Neural cell (in vitro differentiated cells): ENCODE measurements around the gene YWHAE. TPM values are rescaled to one million over a fixed set of nuclear protein-coding genes. Genes with fewer than 3 reads are reported as not detected.

Experiments used
- H2AFZ ChIP-seq: fragments of 200-600, 300-800 bp; sonication (generic), shearing (Covaris generic); 2 replicates; pipeline ENCODE4 v1.6.0; 2014; ENCODE audit warnings: low read depth, mild to moderate bottlenecking, antibody characterized with exemption, low read length, moderate library complexity
- H3F3A ChIP-seq: fragments of 200-600 bp; shearing (Covaris generic); 2 replicates; pipeline ENCODE4 v1.6.1; 2016; ENCODE audit warnings: mild to moderate bottlenecking, moderate library complexity, mixed read lengths, antibody characterized with exemption, low read length; ENCODE audit not compliant: insufficient read depth, poor library complexity, severe bottlenecking
- H3K27ac ChIP-seq: fragments of 200-600, 300-800 bp; sonication (generic), shearing (Covaris generic); 2 replicates; pipeline ENCODE4 v1.5.1; 2014; ENCODE audit warnings: mild to moderate bottlenecking, low read length, moderate library complexity
- H3K27me3 ChIP-seq: fragments of 300-800, 200-600 bp; sonication (generic), shearing (Covaris generic); 2 replicates; pipeline ENCODE4 v1.6.0; 2014; ENCODE audit warnings: mild to moderate bottlenecking, low read depth, low read length, moderate library complexity; ENCODE audit not compliant: insufficient read depth
- H3K36me3 ChIP-seq: fragments of 300-800, 200-600 bp; sonication (generic), shearing (Covaris generic); 2 replicates; pipeline ENCODE4 v1.5.1; 2014; ENCODE audit warnings: mild to moderate bottlenecking, antibody characterized with exemption, low read length, moderate library complexity; ENCODE audit not compliant: insufficient read depth
- H3K4me2 ChIP-seq: fragments of 300-800, 200-600 bp; sonication (generic), shearing (Covaris generic); 2 replicates; pipeline ENCODE4 v1.6.0; 2014; ENCODE audit warnings: mild to moderate bottlenecking, low read length
- H3K4me3 ChIP-seq: fragments of 300-800, 200-600 bp; sonication (generic), shearing (Covaris generic); 2 replicates; pipeline ENCODE4 v1.5.1; 2014; ENCODE audit warnings: mild to moderate bottlenecking, low read length, moderate library complexity
- H3K79me2 ChIP-seq: fragments of 200-600 bp; shearing (Covaris generic); replicated peaks from 2 replicates; pipeline ENCODE4 v1.6.0; 2014; ENCODE audit warnings: mild to moderate bottlenecking, low read length, moderate library complexity; ENCODE audit not compliant: insufficient read depth
- H3K9ac ChIP-seq: fragments of 300-800, 200-600 bp; sonication (generic), shearing (Covaris generic); 2 replicates; pipeline ENCODE4 v1.6.1; 2016; ENCODE audit warnings: mild to moderate bottlenecking, low read length, mixed read lengths
- H3K9me2 ChIP-seq: fragments of 200-600 bp; shearing (Covaris generic); 2 replicates; pipeline ENCODE4 v1.6.1; 2016; ENCODE audit warnings: mild to moderate bottlenecking, low read length, mixed read lengths; ENCODE audit not compliant: insufficient read depth
- H3K9me3 ChIP-seq: fragments of 200-600, 300-800 bp; sonication (generic), shearing (Covaris generic); 2 replicates; pipeline ENCODE4 v1.6.1; 2016; ENCODE audit warnings: mild to moderate bottlenecking, mixed run types, low read length, moderate library complexity, mixed read lengths
- H4K20me1 ChIP-seq: fragments of 200-600 bp; shearing (Covaris generic); 2 replicates; pipeline ENCODE4 v1.6.1; 2016; ENCODE audit warnings: mild to moderate bottlenecking, mixed run types; ENCODE audit not compliant: insufficient read depth
- EP300 ChIP-seq: fragments of 450-650 bp; conservative IDR thresholded peaks from 2 replicates; pipeline ENCODE4 v1.6.1; 2014; ENCODE audit warnings: antibody characterized with exemption, mild to moderate bottlenecking, moderate library complexity; ENCODE audit not compliant: poor library complexity, severe bottlenecking
- EZH2 ChIP-seq: fragments of 200-600, 300-800 bp; shearing (Covaris generic), sonication (generic); IDR thresholded peaks from 2 replicates; pipeline ENCODE4 v1.6.1; 2014; ENCODE audit warnings: antibody characterized with exemption, low read length, borderline replicate concordance, mild to moderate bottlenecking; ENCODE audit not compliant: insufficient read depth, poor library complexity, severe bottlenecking
- MXI1 ChIP-seq: fragments of 450-650 bp; conservative IDR thresholded peaks from 2 replicates; pipeline ENCODE4 v1.6.1; 2014; ENCODE audit warnings: antibody characterized with exemption, mild to moderate bottlenecking; ENCODE audit not compliant: poor library complexity, severe bottlenecking
- POLR2AphosphoS5 ChIP-seq: IDR thresholded peaks from 2 replicates; pipeline ENCODE4 v1.6.1; 2012
- RAD21 ChIP-seq: fragments of 450-650 bp; conservative IDR thresholded peaks from 2 replicates; pipeline ENCODE4 v1.6.1; 2014; ENCODE audit warnings: antibody characterized with exemption, mild to moderate bottlenecking, moderate library complexity
- SMC3 ChIP-seq: fragments of 450-650 bp; conservative IDR thresholded peaks from 2 replicates; pipeline ENCODE4 v1.6.1; 2014; ENCODE audit warnings: antibody characterized with exemption, mild to moderate bottlenecking, moderate library complexity; ENCODE audit not compliant: poor library complexity
- TAF1 ChIP-seq: IDR thresholded peaks from 2 replicates; pipeline ENCODE4 v1.6.1; 2012; ENCODE audit warnings: low read depth
- polyA plus RNA-seq: library from polyadenylated mRNA; depleted of rRNA; stranded (reverse); fragments of >200 nt; gene quantifications from 2 replicates; pipeline ENCODE4 v1.2.3, GENCODE V29; 2014
- TF ChIP-seq, protein P1 (sequence below): IDR thresholded peaks from 2 replicates; pipeline ENCODE4 v1.6.1; 2012; ENCODE audit warnings: borderline replicate concordance
- TF ChIP-seq, protein P2 (sequence below): fragments of 450-650 bp; IDR thresholded peaks from 2 replicates; pipeline ENCODE4 v1.5.1; 2014; ENCODE audit warnings: antibody characterized with exemption, mild to moderate bottlenecking, moderate library complexity; ENCODE audit not compliant: poor library complexity, severe bottlenecking

The YWHAE gene
- polyA plus RNA-seq, 1 donor from 2014 or later = 594 TPM

DNA sequence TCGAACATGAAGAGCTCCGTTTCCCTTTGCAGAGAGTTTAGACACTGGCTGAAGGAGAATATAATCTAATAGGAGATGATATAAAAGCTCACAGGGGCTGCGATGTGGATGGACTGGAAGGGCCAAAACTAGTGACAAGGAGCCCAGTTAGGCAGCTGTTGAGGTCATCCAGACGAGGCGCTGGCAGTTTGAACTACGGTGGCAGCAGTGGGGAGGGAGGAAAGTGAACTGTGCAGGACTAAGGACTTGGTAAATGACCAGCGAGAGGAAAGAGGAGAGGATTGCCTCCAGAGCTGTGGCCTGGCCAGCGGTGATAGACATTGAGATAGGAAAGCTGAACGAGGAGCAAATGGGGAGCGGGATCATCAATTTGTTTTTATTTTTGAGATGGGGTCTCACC lies 14.6 kb upstream of the YWHAE start (continued):
- no peak for TF ChIP-seq EP300

DNA sequence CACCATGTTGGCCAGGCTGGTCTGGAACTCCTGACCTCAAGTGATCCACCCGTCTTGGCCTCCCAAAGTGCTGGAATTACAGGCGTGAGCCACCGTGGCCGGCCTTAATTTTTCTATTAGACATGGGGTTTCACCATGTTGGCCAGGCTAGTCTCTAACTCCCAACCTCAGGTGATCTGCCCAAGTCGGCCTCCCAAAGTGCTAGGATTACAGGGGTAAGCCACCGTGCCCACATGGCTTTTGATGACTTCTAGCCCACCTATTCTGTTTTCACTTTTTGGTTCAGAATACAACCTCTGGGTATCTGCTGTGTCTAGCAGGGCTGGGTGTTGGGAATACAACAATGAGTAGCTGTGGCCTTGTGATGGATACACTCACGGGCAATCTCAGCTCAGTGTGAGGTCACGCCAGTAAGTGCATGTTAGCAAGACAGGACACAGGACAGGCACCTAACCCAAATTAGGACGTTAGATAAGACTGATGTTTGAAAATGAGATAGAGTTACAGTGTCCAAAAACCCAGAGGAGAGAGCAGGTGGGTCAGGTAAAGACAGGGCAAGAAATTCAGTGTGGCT lies 14.1 kb upstream of the YWHAE start:
- Histone ChIP-seq H4K20me1 (no peaks in the 10 kb centered on the region), H3F3A (no peaks in the 10 kb centered on the region), H3K4me3 (no peak overlapping the region), H3K9me2 (no peaks in the 10 kb centered on the region), H3K9me3 (no peaks in the 10 kb centered on the region), H2AFZ (no peak overlapping the region), H3K27ac (no peak overlapping the region), H3K36me3 (no peaks in the 10 kb centered on the region), H3K79me2 (no peaks in the 10 kb centered on the region), H3K27me3 (no peaks in the 10 kb centered on the region), H3K9ac (no peak overlapping the region), H3K4me2 (no peak overlapping the region)
- TF ChIP-seq POLR2AphosphoS5 = no peak
- TF ChIP-seq MXI1 = no peak
- no peak for TF ChIP-seq RAD21
- TF ChIP-seq, protein P1, sequence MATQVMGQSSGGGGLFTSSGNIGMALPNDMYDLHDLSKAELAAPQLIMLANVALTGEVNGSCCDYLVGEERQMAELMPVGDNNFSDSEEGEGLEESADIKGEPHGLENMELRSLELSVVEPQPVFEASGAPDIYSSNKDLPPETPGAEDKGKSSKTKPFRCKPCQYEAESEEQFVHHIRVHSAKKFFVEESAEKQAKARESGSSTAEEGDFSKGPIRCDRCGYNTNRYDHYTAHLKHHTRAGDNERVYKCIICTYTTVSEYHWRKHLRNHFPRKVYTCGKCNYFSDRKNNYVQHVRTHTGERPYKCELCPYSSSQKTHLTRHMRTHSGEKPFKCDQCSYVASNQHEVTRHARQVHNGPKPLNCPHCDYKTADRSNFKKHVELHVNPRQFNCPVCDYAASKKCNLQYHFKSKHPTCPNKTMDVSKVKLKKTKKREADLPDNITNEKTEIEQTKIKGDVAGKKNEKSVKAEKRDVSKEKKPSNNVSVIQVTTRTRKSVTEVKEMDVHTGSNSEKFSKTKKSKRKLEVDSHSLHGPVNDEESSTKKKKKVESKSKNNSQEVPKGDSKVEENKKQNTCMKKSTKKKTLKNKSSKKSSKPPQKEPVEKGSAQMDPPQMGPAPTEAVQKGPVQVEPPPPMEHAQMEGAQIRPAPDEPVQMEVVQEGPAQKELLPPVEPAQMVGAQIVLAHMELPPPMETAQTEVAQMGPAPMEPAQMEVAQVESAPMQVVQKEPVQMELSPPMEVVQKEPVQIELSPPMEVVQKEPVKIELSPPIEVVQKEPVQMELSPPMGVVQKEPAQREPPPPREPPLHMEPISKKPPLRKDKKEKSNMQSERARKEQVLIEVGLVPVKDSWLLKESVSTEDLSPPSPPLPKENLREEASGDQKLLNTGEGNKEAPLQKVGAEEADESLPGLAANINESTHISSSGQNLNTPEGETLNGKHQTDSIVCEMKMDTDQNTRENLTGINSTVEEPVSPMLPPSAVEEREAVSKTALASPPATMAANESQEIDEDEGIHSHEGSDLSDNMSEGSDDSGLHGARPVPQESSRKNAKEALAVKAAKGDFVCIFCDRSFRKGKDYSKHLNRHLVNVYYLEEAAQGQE = no peak
- no peak for TF ChIP-seq EP300
- TF ChIP-seq, protein P2, sequence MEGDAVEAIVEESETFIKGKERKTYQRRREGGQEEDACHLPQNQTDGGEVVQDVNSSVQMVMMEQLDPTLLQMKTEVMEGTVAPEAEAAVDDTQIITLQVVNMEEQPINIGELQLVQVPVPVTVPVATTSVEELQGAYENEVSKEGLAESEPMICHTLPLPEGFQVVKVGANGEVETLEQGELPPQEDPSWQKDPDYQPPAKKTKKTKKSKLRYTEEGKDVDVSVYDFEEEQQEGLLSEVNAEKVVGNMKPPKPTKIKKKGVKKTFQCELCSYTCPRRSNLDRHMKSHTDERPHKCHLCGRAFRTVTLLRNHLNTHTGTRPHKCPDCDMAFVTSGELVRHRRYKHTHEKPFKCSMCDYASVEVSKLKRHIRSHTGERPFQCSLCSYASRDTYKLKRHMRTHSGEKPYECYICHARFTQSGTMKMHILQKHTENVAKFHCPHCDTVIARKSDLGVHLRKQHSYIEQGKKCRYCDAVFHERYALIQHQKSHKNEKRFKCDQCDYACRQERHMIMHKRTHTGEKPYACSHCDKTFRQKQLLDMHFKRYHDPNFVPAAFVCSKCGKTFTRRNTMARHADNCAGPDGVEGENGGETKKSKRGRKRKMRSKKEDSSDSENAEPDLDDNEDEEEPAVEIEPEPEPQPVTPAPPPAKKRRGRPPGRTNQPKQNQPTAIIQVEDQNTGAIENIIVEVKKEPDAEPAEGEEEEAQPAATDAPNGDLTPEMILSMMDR = no peak
- no peak for TF ChIP-seq EZH2
- no peak for TF ChIP-seq TAF1
- TF ChIP-seq SMC3 = no peak

DNA sequence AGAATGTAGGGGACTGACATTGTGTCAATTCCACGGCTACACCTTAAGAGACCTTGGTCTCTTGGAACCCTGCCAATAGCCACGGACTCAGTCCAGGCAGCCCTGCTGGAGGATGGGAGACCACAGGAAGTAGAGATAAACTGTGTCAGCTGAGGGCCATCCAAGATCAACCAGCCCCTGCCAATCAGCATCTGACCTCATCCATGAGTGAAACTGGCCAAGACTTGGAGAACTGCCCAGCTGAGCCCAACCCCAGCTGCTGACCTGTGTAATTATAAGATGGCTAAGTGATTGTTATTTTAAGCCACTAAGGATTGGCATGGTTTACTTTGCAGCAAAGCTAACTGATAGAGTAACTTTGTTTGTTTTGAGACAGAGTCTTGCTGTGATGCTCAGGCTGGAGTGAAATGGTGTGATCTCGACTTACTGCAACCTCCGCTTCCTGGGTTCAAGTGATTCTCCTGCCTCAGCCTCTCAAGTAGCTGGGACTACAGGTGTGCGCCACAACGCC lies 13.3 kb upstream of the YWHAE start:
- Histone ChIP-seq H3K27me3 (no peaks in the 10 kb centered on the region), H3K36me3 (no peaks in the 10 kb centered on the region), H3K79me2 (no peaks in the 10 kb centered on the region), H3K4me3 (no peak overlapping the region), H3K9me3 (no peaks in the 10 kb centered on the region), H3K27ac (no peak overlapping the region), H3F3A (no peaks in the 10 kb centered on the region), H3K4me2 (no peak overlapping the region), H4K20me1 (no peaks in the 10 kb centered on the region), H2AFZ (no peak overlapping the region), H3K9ac (no peak overlapping the region), H3K9me2 (no peaks in the 10 kb centered on the region)
- TF ChIP-seq SMC3 = no peak
- TF ChIP-seq, protein P1 = no peak
- no peak for TF ChIP-seq EP300
- no peak for TF ChIP-seq EZH2
- TF ChIP-seq POLR2AphosphoS5 = no peak
- TF ChIP-seq TAF1 = no peak
- TF ChIP-seq RAD21 = no peak
- TF ChIP-seq MXI1 = no peak
- TF ChIP-seq, protein P2 = no peak
